ENCODE measurements around the gene ARHGAP19.

ARHGAP19 gene

GRCh38 chr10:97329766-97330165 is 37.3 kb upstream of the ARHGAP19 start:
- H3K4me1 Mint-ChIP-seq (ENCODE audit: low read depth) = peaks cover 56% of the 10 kb centered on the region
- peaks cover 31% of the 10 kb centered on the region for H3K36me3 Mint-ChIP-seq (ENCODE audit: low read depth)
- no peak for DNase-seq

GRCh38 chr10:97328646-97329453 is 36.4 kb upstream of the ARHGAP19 start:
- H3K4me3 Mint-ChIP-seq = no peak overlapping the region
- peaks cover 56% of the 10 kb centered on the region for H3K4me1 Mint-ChIP-seq (ENCODE audit: low read depth)
- no peak for DNase-seq
- H3K27ac Mint-ChIP-seq = peak overlapping the region; percentile 23
- H3K36me3 Mint-ChIP-seq (ENCODE audit: low read depth) = peaks cover 31% of the 10 kb centered on the region
- no peaks in the 10 kb centered on the region for H3K9me3 Mint-ChIP-seq
- H3K27me3 Mint-ChIP-seq = no peaks in the 10 kb centered on the region

More at GRCh38 chr10:97329766-97330165, 37.3 kb upstream of the ARHGAP19 start:
- no peak overlapping the region for H3K4me3 Mint-ChIP-seq
- H3K27ac Mint-ChIP-seq = peak overlapping the region; percentile 11
- H3K9me3 Mint-ChIP-seq = no peaks in the 10 kb centered on the region
- no peaks in the 10 kb centered on the region for H3K27me3 Mint-ChIP-seq

- peaks cover 21% of the 10 kb centered on the region for H3K36me3 Mint-ChIP-seq (ENCODE audit: low read depth)
- H3K27me3 Mint-ChIP-seq = no peaks in the 10 kb centered on the region
- peak overlapping the region; percentile 87 for H3K27ac Mint-ChIP-seq
- DNase-seq = no peak
- H3K4me1 Mint-ChIP-seq (ENCODE audit: low read depth) = peaks cover 46% of the 10 kb centered on the region
- H3K4me3 Mint-ChIP-seq = no peak overlapping the region
- no peaks in the 10 kb centered on the region for H3K9me3 Mint-ChIP-seq
Observed at GRCh38 chr10:97327348-97328294, 35.2 kb upstream of the ARHGAP19 start.

GRCh38 chr10:97325754-97326153 is 33.3 kb upstream of the ARHGAP19 start:
- peaks cover 45% of the 10 kb centered on the region for H3K4me1 Mint-ChIP-seq (ENCODE audit: low read depth)
- H3K9me3 Mint-ChIP-seq = no peaks in the 10 kb centered on the region
- H3K36me3 Mint-ChIP-seq (ENCODE audit: low read depth) = peaks cover 12% of the 10 kb centered on the region
- H3K27me3 Mint-ChIP-seq = no peaks in the 10 kb centered on the region
- H3K4me3 Mint-ChIP-seq = no peak overlapping the region
- no peak for DNase-seq
- H3K27ac Mint-ChIP-seq = no peak overlapping the region

GRCh38 chr10:97323501-97323900 is 31.1 kb upstream of the ARHGAP19 start:
- DNase-seq = no peak
- Mint-ChIP-seq H3K4me1 (ENCODE audit: low read depth) (peaks cover 43% of the 10 kb centered on the region), H3K9me3 (no peaks in the 10 kb centered on the region), H3K4me3 (no peak overlapping the region), H3K36me3 (ENCODE audit: low read depth) (no peaks in the 10 kb centered on the region), H3K27me3 (no peaks in the 10 kb centered on the region), H3K27ac (no peak overlapping the region)

GRCh38 chr10:97321804-97322190 is 29.4 kb upstream of the ARHGAP19 start:
- no peak for DNase-seq
- Mint-ChIP-seq H3K4me1 (ENCODE audit: low read depth) (peaks cover 32% of the 10 kb centered on the region), H3K27me3 (no peaks in the 10 kb centered on the region), H3K4me3 (peak overlapping the region; percentile 78), H3K27ac (no peak overlapping the region), H3K9me3 (no peaks in the 10 kb centered on the region), H3K36me3 (ENCODE audit: low read depth) (no peaks in the 10 kb centered on the region)

GRCh38 chr10:97321032-97321803 is 28.8 kb upstream of the ARHGAP19 start:
- peak; percentile 47 for DNase-seq
- no peaks in the 10 kb centered on the region for H3K27me3 Mint-ChIP-seq
- H3K36me3 Mint-ChIP-seq (ENCODE audit: low read depth) = no peaks in the 10 kb centered on the region
- H3K27ac Mint-ChIP-seq = peak overlapping the region; percentile 86
- H3K4me1 Mint-ChIP-seq (ENCODE audit: low read depth) = peaks cover 32% of the 10 kb centered on the region
- H3K9me3 Mint-ChIP-seq = no peaks in the 10 kb centered on the region
- peak overlapping the region; percentile 78 for H3K4me3 Mint-ChIP-seq

- no peaks in the 10 kb centered on the region for H3K9me3 Mint-ChIP-seq
- DNase-seq = peak; percentile 62
- H3K27ac Mint-ChIP-seq = peak overlapping the region; percentile 86
- no peaks in the 10 kb centered on the region for H3K27me3 Mint-ChIP-seq
- no peaks in the 10 kb centered on the region for H3K36me3 Mint-ChIP-seq (ENCODE audit: low read depth)
- peaks cover 32% of the 10 kb centered on the region for H3K4me1 Mint-ChIP-seq (ENCODE audit: low read depth)
- peak overlapping the region; percentile 78 for H3K4me3 Mint-ChIP-seq
Observed at GRCh38 chr10:97320480-97321031, 28.1 kb upstream of the ARHGAP19 start.

GRCh38 chr10:97319671-97320479 is 27.4 kb upstream of the ARHGAP19 start:
- H3K9me3 Mint-ChIP-seq = no peaks in the 10 kb centered on the region
- peaks cover 32% of the 10 kb centered on the region for H3K4me1 Mint-ChIP-seq (ENCODE audit: low read depth)
- no peaks in the 10 kb centered on the region for H3K36me3 Mint-ChIP-seq (ENCODE audit: low read depth)
- DNase-seq = peak; percentile 78
- no peaks in the 10 kb centered on the region for H3K27me3 Mint-ChIP-seq
- H3K27ac Mint-ChIP-seq = peak overlapping the region; percentile 86
- peak overlapping the region; percentile 78 for H3K4me3 Mint-ChIP-seq

- Mint-ChIP-seq H3K27ac (peak within 1 kb of the TSS; percentile 100), H3K27me3 (no peaks in the 10 kb centered on the region), H3K36me3 (ENCODE audit: low read depth) (no peaks in the 10 kb centered on the region), H3K4me3 (peak within 1 kb of the TSS; percentile 89), H3K9me3 (no peaks in the 10 kb centered on the region), H3K4me1 (ENCODE audit: low read depth) (peaks cover 32% of the 10 kb centered on the region)
- peak; percentile 95 for DNase-seq
Observed at GRCh38 chr10:97318772-97319651, 26.6 kb upstream of the ARHGAP19 start, which contains the start of gene FRAT1. Gene FRAT1 (plus strand): TSS chr10:97319271. CDS start chr10:97319454, 183 bp downstream.

GRCh38 chr10:97314671-97315070 is 22.2 kb upstream of the ARHGAP19 start:
- H3K9me3 Mint-ChIP-seq = no peaks in the 10 kb centered on the region
- DNase-seq = no peak
- H3K27me3 Mint-ChIP-seq = no peaks in the 10 kb centered on the region
- H3K36me3 Mint-ChIP-seq (ENCODE audit: low read depth) = no peaks in the 10 kb centered on the region
- no peak overlapping the region for H3K4me3 Mint-ChIP-seq
- H3K4me1 Mint-ChIP-seq (ENCODE audit: low read depth) = peaks cover 9% of the 10 kb centered on the region
- H3K27ac Mint-ChIP-seq = no peak overlapping the region

- H3K36me3 Mint-ChIP-seq (ENCODE audit: low read depth) = no peaks in the 10 kb centered on the region
- H3K27ac Mint-ChIP-seq = no peak overlapping the region
- H3K9me3 Mint-ChIP-seq = no peaks in the 10 kb centered on the region
- no peak for DNase-seq
- H3K4me3 Mint-ChIP-seq = no peak overlapping the region
- H3K4me1 Mint-ChIP-seq (ENCODE audit: low read depth) = peaks cover 3% of the 10 kb centered on the region
- no peaks in the 10 kb centered on the region for H3K27me3 Mint-ChIP-seq
Observed at GRCh38 chr10:97312897-97313296, 20.5 kb upstream of the ARHGAP19 start.

Measured in activated T-cell treated with anti-CD3 and anti-CD28 coated beads, Interleukin-2, amount 50 U/mL, for 24 hours (primary cell).